Heart left ventricle (tissue), 13 donors: ENCODE measurements around the gene HIVEP1.

Source experiments
- CTCF ChIP-seq, 12 donors: fragments of 200-600 bp; sonication (generic) in 4 of 12; IDR thresholded peaks; one replicate each; pipeline versions ENCODE4 v1.5.0 to v1.8.0; 2018 to 2022; ENCODE audit warnings: antibody characterized with exemption in 12 of 12, mild to moderate bottlenecking in 5 of 12
- POLR2A ChIP-seq, 2 donors: fragments of 450-650 bp; IDR thresholded peaks; one replicate each; pipeline ENCODE4 v1.6.1; 2017; ENCODE audit warnings: antibody characterized with exemption in 2 of 2, mild to moderate bottlenecking in 2 of 2, moderate library complexity in 2 of 2
- donor health status: ischemic (EF 13 %, LVEDD 7.1; RV severe dilation, severe dysfunction).
- donor health status: DM: no; HTN: yes; CAD: no.
- donor health status: DM: no; HTN: no; CAD: no.
- donor health status: ischemic (EF 25% LVEDD 6.9; RV normal size, moderate dysfunction).
- donor health status: ischemic (EF 25% LVEDD 5.7; RV mildly dilated, moderate dysfunction).
- donor health status: ischemic (EF 35%, LVEDD 5.7; RV mildly dilated, moderate dysfunction).
- donor health status: nonischemic (EF 11% LVEDD 7.7; RV severe dilation, severe dysfunction).
- donor health status: DM: yes; HTN: yes; CAD: no.
- donor health status: PGD.
- donor health status: ischemic (EF 29% LVEDD 5.4; RV normal size, mild dysfunction).
- donor health status: nonischemic (EF 23%, LVEDD 6.1; RV moderate dilation, normal function).

DNA sequence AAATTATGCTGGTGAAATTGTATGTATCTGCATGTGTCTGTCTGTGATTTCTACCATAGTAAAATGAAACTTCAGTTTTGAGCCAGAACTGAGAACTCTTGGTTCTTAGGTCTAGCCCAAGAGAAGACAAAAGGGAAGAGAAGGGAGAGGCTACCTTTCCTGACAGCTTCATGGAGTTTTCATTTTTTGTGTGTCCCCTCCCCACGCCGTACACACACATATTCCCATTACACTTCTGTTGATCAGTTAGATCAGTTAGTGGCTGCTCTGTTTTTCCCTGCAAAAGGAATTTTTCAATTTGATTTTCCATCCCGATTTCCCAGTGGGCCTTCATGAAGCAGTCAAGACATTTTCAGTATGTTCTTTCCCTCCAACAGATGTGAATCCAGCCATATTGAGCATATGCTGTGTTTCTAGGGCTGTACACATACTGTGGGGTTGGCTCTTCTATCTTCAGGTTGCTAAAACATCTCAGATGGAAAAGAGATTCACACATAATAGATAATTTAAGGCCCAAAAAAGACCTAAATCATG, 52.5 kb downstream of the HIVEP1 start:
- TF ChIP-seq POLR2A (IDR thresholded peaks at IDR 0.05) (no peak), CTCF (IDR thresholded peaks at IDR 0.05) (no peak)
